Epithelial cell of esophagus (primary cell): Measurements from ENCODE around the gene SLC2A9.

Experiments used
- DNase-seq: peaks from one replicate; pipeline ENCODE4 v3.0.0; 2010; ENCODE audit warnings: low read depth
- H3K4me3 ChIP-seq: 2 replicates; pipeline ENCODE4 v1.5.1; 2011; ENCODE audit warnings: mild to moderate bottlenecking, low read length, control low read depth
- CTCF ChIP-seq: IDR thresholded peaks from 2 replicates; pipeline ENCODE4 v1.5.1; 2011; ENCODE audit warnings: low read depth, mild to moderate bottlenecking, low read length, control low read depth, inconsistent platforms; ENCODE audit not compliant: insufficient read depth; ENCODE audit errors: missing control alignments

The SLC2A9 gene

GRCh38 chr4:10021653-10022023, 341 bp upstream of the SLC2A9 start:
- H3K4me3 ChIP-seq, result peak overlapping the region; percentile 44
- TF ChIP-seq CTCF, result no peak
- no peak for DNase-seq

GRCh38 chr4:10020106-10020505, 1.2 kb downstream of the SLC2A9 start:
- DNase-seq, result no peak
- TF ChIP-seq CTCF, result no peak
- no peak overlapping the region for H3K4me3 ChIP-seq

GRCh38 chr4:10019521-10020051, 1.7 kb downstream of the SLC2A9 start:
- no peak for TF ChIP-seq CTCF
- H3K4me3 ChIP-seq, result peak overlapping the region; percentile 41
- DNase-seq, result peak; percentile 34

GRCh38 chr4:10018818-10019461, 2.4 kb downstream of the SLC2A9 start:
- peak overlapping the region; percentile 41 for H3K4me3 ChIP-seq
- TF ChIP-seq CTCF, result peak; percentile 76
- DNase-seq, result peak; percentile 96

- no peak for DNase-seq
- TF ChIP-seq CTCF, result no peak
- no peak overlapping the region for H3K4me3 ChIP-seq
These were observed 4.0 kb downstream of the SLC2A9 start for GRCh38 chr4:10017037-10017893.

GRCh38 chr4:10016169-10016568, 5.1 kb downstream of the SLC2A9 start:
- no peak overlapping the region for H3K4me3 ChIP-seq
- no peak for DNase-seq
- TF ChIP-seq CTCF, result no peak
